ENCODE results near the gene PEF1. TPM values are rescaled to one million over a fixed set of nuclear protein-coding genes. Genes with fewer than 3 reads are reported as not detected.

The PEF1 gene
- total and polyA plus RNA-seq, 2 of the 8 experiments (the other 6 are each of a cell fraction or from before 2014, with no cell fraction given) = 35.2 to 69.2 TPM

DNA sequence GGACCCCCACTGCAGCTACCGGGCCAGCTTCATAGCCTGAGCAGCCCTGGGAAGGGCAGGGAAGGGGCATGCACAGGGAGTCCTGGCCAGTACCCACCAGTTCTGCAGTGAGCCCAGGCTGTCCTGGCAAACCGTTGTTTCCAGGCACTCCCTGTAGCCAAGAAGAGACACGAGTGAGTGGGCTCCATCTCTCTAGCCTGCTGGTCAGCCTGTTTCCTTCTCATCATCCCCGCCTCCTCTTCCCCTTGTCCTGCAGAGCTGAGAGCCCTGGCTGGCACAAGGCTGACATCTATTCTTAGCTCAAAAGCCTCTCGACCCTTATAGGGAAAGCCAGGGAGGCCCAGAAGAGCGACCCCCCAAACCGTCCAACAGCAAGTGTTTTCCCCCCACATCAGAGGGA is 30.5 kb upstream of the PEF1 start (continued):
- no peak for TF ChIP-seq SIN3A (conservative IDR thresholded peaks at IDR 0.05 in 1 of 2, IDR thresholded peaks at IDR 0.05 in 1 of 2; ENCODE audit: low read depth in 1 of 2, low read length in 2 of 2)
